HEK293 (cell line): ENCODE measurements around the gene ZAP70.

Experiments used
- CTCF ChIA-PET: fragments of 350-600 bp; formaldehyde crosslinking; extraction: SDS; loops from one replicate; lab custom pipeline; 2021; ENCODE audit warnings: antibody characterized with exemption; lab: Yijun Ruan, JAX
- POLR2A ChIA-PET: fragments of 300-600 bp; formaldehyde crosslinking; extraction: SDS; loops from one replicate; lab custom pipeline; 2020; ENCODE audit warnings: antibody characterized with exemption, inconsistent platforms; lab: Yijun Ruan, JAX
- H3K27ac ChIP-seq: fragments of 200-500 bp; sonication (Bioruptor generic); 2 replicates; pipeline ENCODE4 v1.5.1; 2014; ENCODE audit warnings: low read depth, low read length, control low read depth, inconsistent platforms; ENCODE audit errors: extremely low read depth
- H3K36me3 ChIP-seq, 2 experiments: fragments of 200-500 bp in 1 of 2; sonication (Bioruptor generic) in 1 of 2; 1 replicate in 1 of 2; 2 replicates in 1 of 2; pipeline ENCODE4 v1.5.1; 2014 to 2017; ENCODE audit warnings: inconsistent platforms in 2 of 2, low read length in 2 of 2; ENCODE audit not compliant: control insufficient read depth in 2 of 2, insufficient read depth in 1 of 2
- H3K4me1 ChIP-seq: fragments of 200-500 bp; sonication (Bioruptor generic); 2 replicates; pipeline ENCODE4 v1.5.1; 2014; ENCODE audit warnings: mild to moderate bottlenecking, low read length, inconsistent platforms; ENCODE audit not compliant: control insufficient read depth, insufficient read depth
- H3K4me3 ChIP-seq: 2 replicates; pipeline ENCODE4 v1.5.1; 2011; ENCODE audit warnings: low read depth, mild to moderate bottlenecking, control low read depth, low read length, moderate library complexity
- H3K9me3 ChIP-seq: fragments of 200-500 bp; sonication (Bioruptor generic); 2 replicates; pipeline ENCODE4 v1.5.1; 2014; ENCODE audit warnings: low read depth, low read length, inconsistent platforms; ENCODE audit not compliant: control insufficient read depth, insufficient read depth
- GLI2 ChIP-seq: fragments of 450-650 bp; formaldehyde crosslinking; IDR thresholded peaks from 2 replicates; pipeline ENCODE4; 2017; ENCODE audit warnings: missing biosample characterization, missing genetic modification characterization, low read depth, borderline replicate concordance
- KLF1 ChIP-seq: fragments of 450-650 bp; formaldehyde crosslinking; IDR thresholded peaks from 2 replicates; pipeline ENCODE4 v1.5.1; 2016; ENCODE audit warnings: missing biosample characterization, missing genetic modification characterization
- MYNN ChIP-seq: fragments of 450-650 bp; formaldehyde crosslinking; IDR thresholded peaks from 2 replicates; pipeline ENCODE4 v1.5.1; 2016; ENCODE audit warnings: missing biosample characterization, missing genetic modification characterization, borderline replicate concordance
- OSR2 ChIP-seq: fragments of 450-650 bp; formaldehyde crosslinking; IDR thresholded peaks from 2 replicates; pipeline ENCODE4 v1.5.1; 2016; ENCODE audit warnings: missing biosample characterization, missing genetic modification characterization
- PRDM2 ChIP-seq: fragments of 450-650 bp; formaldehyde crosslinking; IDR thresholded peaks from 2 replicates; pipeline ENCODE4 v1.5.1; 2016; ENCODE audit warnings: missing biosample characterization, missing genetic modification characterization, borderline replicate concordance
- RBAK ChIP-seq: fragments of 450-650 bp; formaldehyde crosslinking; IDR thresholded peaks from 2 replicates; pipeline ENCODE4 v1.5.1; 2016; ENCODE audit warnings: missing biosample characterization, missing genetic modification characterization
- TSHZ1 ChIP-seq: fragments of 450-650 bp; formaldehyde crosslinking; IDR thresholded peaks from 2 replicates; pipeline ENCODE4 v1.5.1; 2016; ENCODE audit warnings: missing biosample characterization, missing genetic modification characterization, borderline replicate concordance
- ZNF140 ChIP-seq: fragments of 450-650 bp; formaldehyde crosslinking; IDR thresholded peaks from 2 replicates; pipeline ENCODE4 v1.5.1; 2016; ENCODE audit warnings: missing biosample characterization, missing genetic modification characterization
- ZNF354C ChIP-seq: fragments of 450-650 bp; formaldehyde crosslinking; IDR thresholded peaks from 2 replicates; pipeline ENCODE4 v1.5.1; 2016; ENCODE audit warnings: missing biosample characterization, missing genetic modification characterization, low read depth, borderline replicate concordance
- ZNF501 ChIP-seq: fragments of 450-650 bp; formaldehyde crosslinking; IDR thresholded peaks from 2 replicates; pipeline ENCODE4 v1.5.1; 2016; ENCODE audit warnings: missing biosample characterization, missing genetic modification characterization
- ZNF518A ChIP-seq: fragments of 450-650 bp; formaldehyde crosslinking; conservative IDR thresholded peaks from 2 replicates; pipeline ENCODE4 v1.5.1; 2016; ENCODE audit warnings: low read depth, missing biosample characterization, missing genetic modification characterization
- ZNF580 ChIP-seq: fragments of 450-650 bp; formaldehyde crosslinking; IDR thresholded peaks from 2 replicates; pipeline ENCODE4 v1.5.1; 2016; ENCODE audit warnings: missing biosample characterization, missing genetic modification characterization
- ZNF645 ChIP-seq: fragments of 450-650 bp; formaldehyde crosslinking; IDR thresholded peaks from 2 replicates; pipeline ENCODE4; 2016; ENCODE audit warnings: missing biosample characterization, missing genetic modification characterization
- ZNF747 ChIP-seq: fragments of 450-650 bp; formaldehyde crosslinking; IDR thresholded peaks from 2 replicates; pipeline ENCODE4 v1.5.1; 2016; ENCODE audit warnings: missing biosample characterization, missing genetic modification characterization
- ZNF843 ChIP-seq: fragments of 450-650 bp; formaldehyde crosslinking; IDR thresholded peaks from 2 replicates; pipeline ENCODE4 v1.5.1; 2016; ENCODE audit warnings: missing biosample characterization, missing genetic modification characterization

The ZAP70 gene

GRCh38 chr2:97716695-97717612 is 3.6 kb downstream of the ZAP70 start (continued):
- TF ChIP-seq PRDM2 (tag by site-specific recombination) (no peak), GLI2 (tag by site-specific recombination) (no peak), ZNF518A (no peak), ZNF747 (tag by site-specific recombination) (no peak), ZNF140 (no peak), OSR2 (tag by site-specific recombination) (no peak), ZNF843 (no peak), MYNN (tag by site-specific recombination) (no peak)

- POLR2A ChIA-PET: no interaction called here
- Histone ChIP-seq H3K4me1 (no peaks in the 10 kb centered on the region), H3K36me3 (no peaks in the 10 kb centered on the region), H3K9me3 (no peaks in the 10 kb centered on the region), H3K27ac (no peak overlapping the region), H3K4me3 (no peak overlapping the region)
- CTCF ChIA-PET: interaction anchor here (1.7 kb wide), 1 partner anchor 17 kb away, joined by 4 read pairs; no protein-coding TSS in a partner anchor
- no peak for TF ChIP-seq ZNF354C (tag by site-specific recombination)
- TF ChIP-seq ZNF501 (tag by site-specific recombination): no peak
- TF ChIP-seq ZNF645 (tag by site-specific recombination): no peak
- TF ChIP-seq KLF1: no peak
- TF ChIP-seq RBAK (tag by site-specific recombination): no peak
- TF ChIP-seq TSHZ1 (tag by site-specific recombination): no peak
- TF ChIP-seq ZNF580: no peak
These were observed 4.2 kb downstream of the ZAP70 start for GRCh38 chr2:97717613-97717995.
